ENCODE data around the gene P2RX3. TPM values are rescaled to one million over a fixed set of nuclear protein-coding genes. Genes with fewer than 3 reads are reported as not detected.

The P2RX3 gene
- total and polyA plus RNA-seq, 10 of the 15 experiments (the other 5 are each of a cell fraction or from before 2014, with no cell fraction given), result 0.05 to 0.12 TPM; not detected in 8

- intact Hi-C loops (cut with micrococcal nuclease; ENCODE audit: unreplicated experiment), result no loop called here
- TF ChIP-seq USF2 (IDR thresholded peaks at IDR 0.05; ENCODE audit: borderline replicate concordance, low read depth, low read length) (no peak), SIN3A (IDR thresholded peaks at IDR 0.05; ENCODE audit: low read depth, low read length) (no peak), PBX3 (IDR thresholded peaks at IDR 0.05; ENCODE audit: insufficient replicate concordance, low read depth, low read length) (no peak), ZBTB40 (IDR thresholded peaks at IDR 0.05; ENCODE audit: borderline replicate concordance) (no peak), PRDM15 (CRISPR knock-in tag; IDR thresholded peaks at IDR 0.05) (no peak), MTA3 (IDR thresholded peaks at IDR 0.05; ENCODE audit: borderline replicate concordance, low read length) (no peak), ZNF274 (IDR thresholded peaks at IDR 0.05; ENCODE audit: insufficient read depth, insufficient read length) (no peak), TBL1XR1 (IDR thresholded peaks at IDR 0.05; ENCODE audit: low read depth, low read length) (no peak), SREBF1 (IDR thresholded peaks at IDR 0.05; ENCODE audit: low read length) (no peak), HCFC1 (IDR thresholded peaks at IDR 0.05; ENCODE audit: low read length) (no peak), CREB1 (IDR thresholded peaks at IDR 0.05; ENCODE audit: low read depth) (no peak), ZNF622 (IDR thresholded peaks at IDR 0.05) (no peak), HDAC6 (IDR thresholded peaks at IDR 0.05; ENCODE audit: unreplicated experiment) (no peak), E2F4 (IDR thresholded peaks at IDR 0.05; ENCODE audit: low read depth, low read length) (no peak), ZNF384 (IDR thresholded peaks at IDR 0.05; ENCODE audit: borderline replicate concordance, low read depth, low read length) (no peak)
These were observed 22.1 kb upstream of the P2RX3 start for GRCh38 chr11:57316017-57316416.

More at GRCh38 chr11:57316017-57316416, 22.1 kb upstream of the P2RX3 start:
- TSS peak; percentile 7 for BruUV-seq (replicated peaks)
- peaks cover 1 to 2% of the 10 kb centered on the region in 2 experiments; a peak in 2 of 4 replicates for H3K36me3 ChIP-seq (ENCODE audit: control insufficient read depth in 2 of 2, insufficient read depth in 2 of 2, low read length in 1 of 2)
- H3K27ac ChIP-seq (ENCODE audit: control insufficient read depth, insufficient read depth), result no peak overlapping the region
- POLR2A ChIA-PET, result no interaction called here
- no peak overlapping the region for H3K9ac ChIP-seq (ENCODE audit: control insufficient read depth, insufficient read depth, low read length)
- H3K27me3 ChIP-seq (replicated peaks in 1 of 2; ENCODE audit: control insufficient read depth in 2 of 2, insufficient read depth in 2 of 2, low read length in 1 of 2), result no peaks in the 10 kb centered on the region
- no peak overlapping the region for H3K4me2 ChIP-seq (ENCODE audit: control insufficient read depth, insufficient read depth)
- peaks cover 3% of the 10 kb centered on the region for H3K4me1 ChIP-seq (ENCODE audit: control insufficient read depth, insufficient read depth, low read length)
- CTCF ChIA-PET, result no interaction called here
- WGBS (ENCODE audit: insufficient coverage, insufficient replicate concordance, low lambda C conversion rate, missing lambda C conversion rate), result 74% methylated on average over 3 of the region's 3 CpGs
- H4K20me1 ChIP-seq (ENCODE audit: control insufficient read depth, insufficient read depth), result no peaks in the 10 kb centered on the region
- no peak for DNase-seq (ENCODE audit: low read depth, low spot score)
- no peak overlapping the region for H2AFZ ChIP-seq (ENCODE audit: control insufficient read depth, low read depth, low read length)
- SMC1A ChIA-PET (ENCODE audit: uncharacterized antibody, unreplicated experiment), result no interaction called here
- no peak for FAIRE-seq
- H3K4me3 ChIP-seq, result no peak overlapping the region
- RAD21 ChIA-PET (ENCODE audit: unreplicated experiment), result no interaction called here
- no peaks in the 10 kb centered on the region for H3K9me3 ChIP-seq (replicated peaks; ENCODE audit: control insufficient read depth, insufficient read depth, low read length)
- ATAC-seq, result no peak
- in situ Hi-C loops (cut with MboI), result no loop called here
- H3K79me2 ChIP-seq (ENCODE audit: control insufficient read depth, insufficient read depth, low read length), result no peaks in the 10 kb centered on the region
